H9 (cell line): ENCODE measurements around the gene GALR3. TPM values are rescaled to one million over a fixed set of nuclear protein-coding genes. Genes with fewer than 3 reads are reported as not detected.

Experiments
- DNase-seq: peaks from one replicate; pipeline ENCODE4 v3.0.0-alpha.2; 2017
- H2AFZ ChIP-seq: one replicate; pipeline ENCODE4 v1.6.1; 2013; ENCODE audit warnings: mild to moderate bottlenecking, low read length, control low read depth, moderate library complexity
- H2AK5ac ChIP-seq: 2 replicates; pipeline ENCODE4 v1.6.1; 2013; ENCODE audit warnings: low read length, control low read depth, mixed read lengths; ENCODE audit not compliant: insufficient read length
- H2BK120ac ChIP-seq: one replicate; pipeline ENCODE4 v1.6.1; 2013; ENCODE audit warnings: low read depth, mild to moderate bottlenecking, low read length, control low read depth, inconsistent platforms; ENCODE audit not compliant: poor library complexity, severe bottlenecking
- H2BK12ac ChIP-seq: 2 replicates; pipeline ENCODE4 v1.6.1; 2013; ENCODE audit warnings: low read length, control low read depth, mixed read lengths, low read depth; ENCODE audit not compliant: insufficient read length
- H2BK15ac ChIP-seq: 2 replicates; pipeline ENCODE4 v1.6.1; 2013; ENCODE audit warnings: low read depth, low read length, control low read depth
- H2BK20ac ChIP-seq: one replicate; pipeline ENCODE4 v1.6.1; 2013; ENCODE audit warnings: low read depth, mild to moderate bottlenecking, low read length, control low read depth, inconsistent platforms; ENCODE audit not compliant: poor library complexity, severe bottlenecking
- H2BK5ac ChIP-seq: 2 replicates; pipeline ENCODE4 v1.6.1; 2013; ENCODE audit warnings: low read length, control low read depth, mixed read lengths; ENCODE audit not compliant: insufficient read length
- H3K14ac ChIP-seq: 2 replicates; pipeline ENCODE4 v1.6.1; 2013; ENCODE audit warnings: low read length, control low read depth; ENCODE audit not compliant: insufficient read depth
- H3K18ac ChIP-seq: 2 replicates; pipeline ENCODE4 v1.6.1; 2013; ENCODE audit warnings: low read depth, mild to moderate bottlenecking, mixed read lengths, low read length, control low read depth; ENCODE audit not compliant: insufficient read length
- H3K23ac ChIP-seq: 2 replicates; pipeline ENCODE4 v1.6.1; 2013; ENCODE audit warnings: low read length, control low read depth, mixed read lengths, low read depth; ENCODE audit not compliant: insufficient read length
- H3K23me2 ChIP-seq: 2 replicates; pipeline ENCODE4 v1.6.1; 2013; ENCODE audit warnings: low read depth, mild to moderate bottlenecking, mixed read lengths, low read length, control low read depth; ENCODE audit not compliant: insufficient read length, poor library complexity, severe bottlenecking
- H3K27ac ChIP-seq: 2 replicates; pipeline ENCODE4 v1.5.1; 2013; ENCODE audit warnings: low read length, control low read depth, mixed read lengths, low read depth; ENCODE audit not compliant: insufficient read length
- H3K27me3 ChIP-seq: 2 replicates; pipeline ENCODE4 v1.6.1; 2013; ENCODE audit warnings: low read length, control low read depth, inconsistent platforms; ENCODE audit not compliant: insufficient read depth
- H3K4ac ChIP-seq: 2 replicates; pipeline ENCODE4 v1.6.1; 2013; ENCODE audit warnings: low read depth, mild to moderate bottlenecking, control low read depth, inconsistent platforms, low read length, moderate library complexity
- H3K4me1 ChIP-seq: 2 replicates; pipeline ENCODE4 v1.6.1; 2013; ENCODE audit warnings: low read length, control low read depth, inconsistent platforms; ENCODE audit not compliant: insufficient read depth
- H3K4me2 ChIP-seq: 2 replicates; pipeline ENCODE4 v1.6.1; 2013; ENCODE audit warnings: low read length, control low read depth, mixed read lengths; ENCODE audit not compliant: insufficient read length, insufficient read depth
- H3K56ac ChIP-seq: 2 replicates; pipeline ENCODE4 v1.6.1; 2013; ENCODE audit warnings: low read depth, mild to moderate bottlenecking, mixed read lengths, low read length, control low read depth; ENCODE audit not compliant: insufficient read length
- H3K79me1 ChIP-seq: 2 replicates; pipeline ENCODE4 v1.6.1; 2013; ENCODE audit warnings: low read depth, mild to moderate bottlenecking, moderate library complexity, low read length, control low read depth, inconsistent platforms; ENCODE audit not compliant: insufficient read depth, poor library complexity, severe bottlenecking
- H3K79me2 ChIP-seq: 2 replicates; pipeline ENCODE4 v1.6.1; 2013; ENCODE audit warnings: low read length, control low read depth, inconsistent platforms; ENCODE audit not compliant: insufficient read depth
- H3K9ac ChIP-seq: 2 replicates; pipeline ENCODE4 v1.6.1; 2013; ENCODE audit warnings: low read length, control low read depth, mixed read lengths; ENCODE audit not compliant: insufficient read length; ENCODE audit errors: extremely low read depth
- H3K9me3 ChIP-seq: one replicate; pipeline ENCODE4 v1.6.1; 2013; ENCODE audit warnings: low read depth, low read length, inconsistent platforms; ENCODE audit not compliant: control insufficient read depth
- H3T11ph ChIP-seq: one replicate; pipeline ENCODE4 v1.6.1; 2013; ENCODE audit warnings: mild to moderate bottlenecking, low read length, control low read depth, inconsistent platforms
- H4K20me1 ChIP-seq: one replicate; pipeline ENCODE4 v1.6.1; 2013; ENCODE audit not compliant: control insufficient read depth, insufficient read length, insufficient read depth
- H4K5ac ChIP-seq: 2 replicates; pipeline ENCODE4 v1.6.1; 2013; ENCODE audit warnings: low read depth, mild to moderate bottlenecking, mixed read lengths, low read length, control low read depth; ENCODE audit not compliant: insufficient read length
- H4K8ac ChIP-seq: replicated peaks from 2 replicates; pipeline ENCODE4 v1.6.1; 2013; ENCODE audit warnings: low read length, control low read depth, mixed read lengths, low read depth; ENCODE audit not compliant: insufficient read length
- H4K91ac ChIP-seq: 2 replicates; pipeline ENCODE4 v1.6.1; 2013; ENCODE audit warnings: low read depth, mild to moderate bottlenecking, moderate library complexity, mixed read lengths, low read length, control low read depth; ENCODE audit not compliant: insufficient read length
- H3K27ac Mint-ChIP-seq, 3 experiments: 2 replicates in 2 of 3; 3 replicates in 1 of 3; pipeline ENCODE4 v1.8.0; 2020 to 2021; ENCODE audit warnings: mixed read lengths in 3 of 3, mild to moderate bottlenecking in 1 of 3, moderate library complexity in 1 of 3
- H3K27me3 Mint-ChIP-seq: 2 replicates; pipeline ENCODE4 v1.8.0; 2021; ENCODE audit warnings: low read depth, mild to moderate bottlenecking, moderate library complexity, mixed read lengths
- H3K36me3 Mint-ChIP-seq, 3 experiments: 2 replicates in 2 of 3; 3 replicates in 1 of 3; pipeline ENCODE4 v1.8.0; 2020 to 2021; ENCODE audit warnings: low read depth in 3 of 3, mixed read lengths in 3 of 3; ENCODE audit not compliant: insufficient read depth in 1 of 3
- H3K4me1 Mint-ChIP-seq, 2 experiments: 2 replicates each; pipeline ENCODE4 v1.8.0; 2020; ENCODE audit warnings: mixed read lengths in 2 of 2
- H3K4me3 Mint-ChIP-seq, 2 experiments: 2 replicates in 1 of 2; 3 replicates in 1 of 2; pipeline ENCODE4 v1.8.0; 2020 to 2021; ENCODE audit warnings: mild to moderate bottlenecking in 2 of 2, mixed read lengths in 2 of 2, moderate library complexity in 1 of 2
- H3K9me3 Mint-ChIP-seq, 2 experiments: 2 replicates in 1 of 2; 3 replicates in 1 of 2; pipeline ENCODE4 v1.8.0; 2020; ENCODE audit warnings: mild to moderate bottlenecking in 2 of 2, mixed read lengths in 2 of 2, moderate library complexity in 1 of 2
- WGBS: extraction: QIAGEN DNeasy Blood & Tissue Kit; methylation state at CpG from one replicate; pipeline ENCODE4 v1.1.7; 2013; ENCODE audit warnings: missing lambda C conversion rate, low lambda C conversion rate, mixed read lengths; ENCODE audit not compliant: insufficient read length; ENCODE audit errors: extremely low coverage; 5-methylcytosine and 5-hydroxymethylcytosine counted together
- total RNA-seq: library from RNA; stranded (reverse); gene quantifications from 2 replicates; pipeline ENCODE4 v1.2.1, GENCODE V29; 2021
- TF ChIP-seq, protein P1 (sequence below): fragments of 200-600 bp; sonication (generic); conservative IDR thresholded peaks from 3 replicates; pipeline ENCODE4 v1.8.0; 2021; ENCODE audit warnings: antibody characterized with exemption, mild to moderate bottlenecking

The GALR3 gene
- total RNA-seq, 1 experiment from 2014 or later, result 0.59 TPM

DNA sequence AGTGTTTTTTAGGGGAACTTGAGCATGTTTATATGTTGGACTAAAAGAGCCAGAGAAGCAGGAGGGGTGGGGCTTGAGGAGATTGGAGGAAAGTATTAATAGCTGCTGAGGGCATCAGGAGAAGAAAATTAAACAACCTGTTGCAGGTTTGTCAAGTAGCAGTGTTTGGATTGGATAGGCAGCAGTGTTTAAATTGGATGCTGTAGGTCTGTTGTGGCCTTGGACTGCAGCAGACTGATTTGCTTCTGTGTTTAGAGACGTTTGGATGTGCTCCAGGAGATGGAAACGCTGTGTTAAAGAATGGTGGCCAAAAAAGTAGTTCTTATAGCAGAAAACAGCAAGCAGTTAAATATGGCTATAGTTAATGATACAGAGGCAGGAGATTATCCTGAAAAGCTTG lies 31.8 kb downstream of the GALR3 start:
- Histone ChIP-seq H3K4ac (no peak overlapping the region), H3K27me3 (no peaks in the 10 kb centered on the region), H3K79me1 (peaks cover 20% of the 10 kb centered on the region), H2BK20ac (no peak overlapping the region), H2BK12ac (no peak overlapping the region), H3K4me2 (no peak overlapping the region), H4K20me1 (no peaks in the 10 kb centered on the region), H2BK15ac (no peak overlapping the region), H3K27ac (no peak overlapping the region), H4K5ac (no peak overlapping the region), H4K91ac (no peak overlapping the region), H3K23ac (no peak overlapping the region), H3T11ph (no peak overlapping the region), H3K14ac (no peak overlapping the region), H2AK5ac (no peak overlapping the region), H3K9me3 (no peaks in the 10 kb centered on the region), H3K18ac (no peak overlapping the region), H3K4me1 (no peaks in the 10 kb centered on the region), H2AFZ (no peak overlapping the region), H4K8ac (no peak overlapping the region), H3K56ac (no peak overlapping the region), H2BK120ac (no peak overlapping the region), H2BK5ac (no peak overlapping the region), H3K79me2 (peaks cover 5% of the 10 kb centered on the region), H3K23me2 (peaks cover 2% of the 10 kb centered on the region), H3K9ac (no peak overlapping the region)
- H3K27ac Mint-ChIP-seq, result peak overlapping the region in 1 of 3 experiments; percentile 47; a peak in 2 of 7 replicates
- peaks cover 5 to 9% of the 10 kb centered on the region in 2 experiments for H3K4me1 Mint-ChIP-seq
- no CpG with 5 or more reads among the region's 2 CpGs for WGBS
- no peak for DNase-seq
- TF ChIP-seq, protein P1, sequence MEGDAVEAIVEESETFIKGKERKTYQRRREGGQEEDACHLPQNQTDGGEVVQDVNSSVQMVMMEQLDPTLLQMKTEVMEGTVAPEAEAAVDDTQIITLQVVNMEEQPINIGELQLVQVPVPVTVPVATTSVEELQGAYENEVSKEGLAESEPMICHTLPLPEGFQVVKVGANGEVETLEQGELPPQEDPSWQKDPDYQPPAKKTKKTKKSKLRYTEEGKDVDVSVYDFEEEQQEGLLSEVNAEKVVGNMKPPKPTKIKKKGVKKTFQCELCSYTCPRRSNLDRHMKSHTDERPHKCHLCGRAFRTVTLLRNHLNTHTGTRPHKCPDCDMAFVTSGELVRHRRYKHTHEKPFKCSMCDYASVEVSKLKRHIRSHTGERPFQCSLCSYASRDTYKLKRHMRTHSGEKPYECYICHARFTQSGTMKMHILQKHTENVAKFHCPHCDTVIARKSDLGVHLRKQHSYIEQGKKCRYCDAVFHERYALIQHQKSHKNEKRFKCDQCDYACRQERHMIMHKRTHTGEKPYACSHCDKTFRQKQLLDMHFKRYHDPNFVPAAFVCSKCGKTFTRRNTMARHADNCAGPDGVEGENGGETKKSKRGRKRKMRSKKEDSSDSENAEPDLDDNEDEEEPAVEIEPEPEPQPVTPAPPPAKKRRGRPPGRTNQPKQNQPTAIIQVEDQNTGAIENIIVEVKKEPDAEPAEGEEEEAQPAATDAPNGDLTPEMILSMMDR, result no peak
- no peak overlapping the region; a peak in 1 of 5 replicates for H3K4me3 Mint-ChIP-seq
- H3K9me3 Mint-ChIP-seq, result no peaks in the 10 kb centered on the region
- no peaks in the 10 kb centered on the region; the same call in 1 of the 2 replicates for H3K27me3 Mint-ChIP-seq
- H3K36me3 Mint-ChIP-seq, result peaks cover 63 to 87% (median 79%) of the 10 kb centered on the region in 3 experiments
